Activated gamma-delta T cell (primary cell): ENCODE data around the gene SWT1.

Experiments used
- DNase-seq: peaks from one replicate; lab custom pipeline; 2025; lab: John Stamatoyannopoulos, UW
- total RNA-seq, 2 donors: gene quantifications; one replicate each; lab custom pipeline; 2026; lab: John Stamatoyannopoulos, UW

The SWT1 gene, protein sequence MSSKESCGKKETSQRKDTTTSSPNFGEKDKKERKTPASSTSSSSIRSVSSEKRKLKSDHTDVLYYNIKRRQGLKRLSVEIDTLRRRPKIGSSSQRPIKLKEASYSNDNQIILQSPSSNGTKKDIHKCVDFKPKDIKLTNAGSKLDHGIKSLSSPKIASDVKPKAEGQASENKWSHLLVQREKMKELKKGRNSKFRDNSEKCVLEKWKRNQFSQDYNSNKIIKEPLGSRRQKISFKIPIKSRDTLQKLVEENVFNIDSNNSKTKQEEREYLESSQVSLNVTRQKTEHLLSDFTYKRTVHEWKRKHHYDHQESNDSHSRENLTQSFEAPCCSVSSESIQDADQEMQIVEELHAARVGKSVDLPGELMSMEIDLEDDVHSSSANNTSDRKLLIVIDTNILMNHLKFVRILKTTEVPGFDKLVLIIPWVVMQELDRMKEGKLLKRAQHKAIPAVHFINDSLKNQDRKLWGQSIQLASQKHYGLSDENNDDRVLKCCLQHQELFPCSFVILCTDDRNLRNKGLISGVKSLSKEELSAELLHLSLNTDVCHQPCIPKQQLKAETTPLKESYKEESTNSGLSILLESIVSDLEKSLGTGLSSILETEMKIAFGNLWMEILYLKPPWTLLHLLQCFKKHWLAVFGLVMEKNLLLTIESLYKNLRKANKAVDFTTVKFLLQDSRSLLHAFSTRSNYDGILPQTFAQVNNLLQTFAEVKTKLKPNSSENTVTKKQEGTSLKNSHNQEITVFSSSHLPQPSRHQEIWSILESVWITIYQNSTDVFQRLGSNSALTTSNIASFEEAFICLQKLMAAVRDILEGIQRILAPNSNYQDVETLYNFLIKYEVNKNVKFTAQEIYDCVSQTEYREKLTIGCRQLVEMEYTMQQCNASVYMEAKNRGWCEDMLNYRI
- total RNA-seq: 24.2 to 35.4 reads per million in 2 donors

DNA sequence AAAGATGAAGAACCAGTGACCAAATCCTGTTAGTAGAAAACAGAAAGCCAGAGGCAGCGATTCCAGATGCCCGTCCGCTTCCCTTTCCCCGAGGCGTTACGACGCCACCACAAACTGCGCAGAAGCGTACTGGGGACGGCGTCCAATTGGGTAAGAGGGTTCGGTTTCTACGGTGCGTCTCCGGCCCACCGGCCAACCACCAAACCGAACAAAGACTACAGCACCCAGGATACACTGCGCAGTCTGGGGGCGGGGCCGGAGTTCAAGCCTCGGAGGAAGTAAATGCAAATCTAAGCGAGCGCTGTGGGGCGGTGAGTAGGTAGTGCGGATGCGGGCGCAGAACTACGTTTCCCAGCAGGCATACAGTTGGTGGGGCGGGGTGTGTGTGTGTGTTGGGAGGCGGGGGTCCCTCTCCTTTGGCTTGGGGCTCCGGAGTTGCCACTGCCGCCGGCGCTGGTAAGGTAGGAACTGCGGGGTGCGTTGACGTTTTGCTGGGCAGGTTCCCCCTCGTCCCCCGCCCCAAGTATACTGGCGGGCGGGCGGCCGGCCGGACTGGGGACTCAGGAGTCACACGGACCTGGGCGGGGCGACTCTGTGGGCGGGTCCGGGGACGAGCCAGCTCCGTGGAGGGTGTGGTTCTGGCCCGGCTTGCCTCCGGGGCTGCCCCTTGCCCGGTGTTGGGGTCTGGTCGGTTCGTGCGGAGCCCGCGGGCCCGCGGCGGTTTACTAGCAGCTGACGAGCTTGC is at the start of gene SWT1, which contains the start of gene TRMT1L:
SWT1 (plus strand) TSS at position 314 of the 745 bp plus-strand sequence. CDS start 3,675 bp downstream, outside the sequence.
TRMT1L (minus strand) TSS at position 100 of the 745 bp plus-strand sequence. CDS start 241 bp downstream, outside the sequence.
- peak; percentile 86 for DNase-seq

DNA sequence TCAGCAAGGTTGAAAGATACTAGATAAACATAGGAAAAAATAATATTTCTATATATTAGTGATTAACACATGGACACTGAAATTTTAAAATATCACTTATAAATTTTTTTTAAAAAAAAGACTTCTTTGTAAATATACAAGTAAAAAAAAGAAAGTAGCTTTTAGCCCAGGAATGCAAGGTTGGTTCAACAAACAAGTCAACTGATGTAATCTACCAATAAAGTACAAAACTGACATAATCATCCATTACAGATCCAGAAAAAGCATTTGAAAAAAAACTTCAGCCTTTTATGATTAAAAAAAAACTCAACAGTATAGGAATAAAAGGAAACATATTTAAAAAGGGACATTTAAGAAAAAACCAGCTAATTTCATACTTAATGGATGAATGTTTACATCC is 48.6 kb upstream of the SWT1 start:
- DNase-seq: no peak

DNA sequence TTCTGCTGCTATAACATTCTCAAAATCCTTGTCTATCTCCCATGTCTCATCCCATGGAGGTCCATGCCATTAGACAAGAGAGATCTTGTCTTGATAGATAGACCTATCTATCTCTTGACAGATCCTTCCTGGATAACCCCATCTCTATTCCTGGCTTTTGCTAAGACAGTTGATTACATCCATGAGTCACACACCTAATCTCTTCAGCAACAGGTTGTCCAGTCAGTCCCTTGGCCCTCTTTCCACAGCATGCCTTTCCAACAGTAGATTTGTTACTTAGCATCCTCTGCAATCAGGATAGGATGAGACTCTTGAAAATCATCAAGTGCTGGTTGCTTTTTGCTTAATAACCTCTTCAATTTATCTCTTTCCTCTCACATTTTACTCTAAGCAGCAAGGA is 46.8 kb upstream of the SWT1 start:
- DNase-seq: no peak

DNA sequence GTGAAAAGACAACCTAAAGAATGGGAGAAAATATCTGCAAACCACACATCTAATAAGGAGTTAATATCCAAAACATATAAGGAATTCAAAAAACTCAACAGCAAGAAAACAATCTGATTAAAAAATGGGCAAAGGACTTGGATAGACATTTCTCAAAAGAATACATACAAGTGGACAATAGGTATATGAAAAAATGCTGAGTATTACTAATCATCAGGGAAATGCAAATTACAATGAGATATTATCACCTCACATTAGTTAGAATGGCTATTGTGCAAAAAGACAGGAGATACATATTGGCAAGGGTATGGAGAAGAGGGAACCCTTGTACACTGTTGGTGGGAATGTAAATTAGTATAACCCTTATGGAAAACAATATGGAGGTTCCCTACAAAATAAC is 45.1 kb upstream of the SWT1 start:
- no peak for DNase-seq

DNA sequence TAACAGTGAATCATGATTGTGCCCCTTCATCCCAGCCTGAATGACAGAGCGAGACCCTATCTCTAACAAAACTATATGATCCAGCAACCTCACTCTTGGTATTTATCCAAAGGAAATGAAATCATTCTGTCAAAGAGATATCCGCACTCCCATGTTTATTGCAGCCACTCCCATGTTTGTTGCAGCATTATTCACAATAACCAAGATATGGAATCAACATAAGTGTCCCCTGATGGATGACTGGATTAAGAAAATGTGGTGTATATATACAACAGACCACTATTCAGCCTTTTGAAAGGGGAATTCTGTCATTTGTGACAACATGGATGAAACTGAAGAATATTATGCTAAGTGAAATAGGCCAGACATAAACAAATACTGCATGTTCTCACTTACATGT is 44.6 kb upstream of the SWT1 start:
- no peak for DNase-seq

DNA sequence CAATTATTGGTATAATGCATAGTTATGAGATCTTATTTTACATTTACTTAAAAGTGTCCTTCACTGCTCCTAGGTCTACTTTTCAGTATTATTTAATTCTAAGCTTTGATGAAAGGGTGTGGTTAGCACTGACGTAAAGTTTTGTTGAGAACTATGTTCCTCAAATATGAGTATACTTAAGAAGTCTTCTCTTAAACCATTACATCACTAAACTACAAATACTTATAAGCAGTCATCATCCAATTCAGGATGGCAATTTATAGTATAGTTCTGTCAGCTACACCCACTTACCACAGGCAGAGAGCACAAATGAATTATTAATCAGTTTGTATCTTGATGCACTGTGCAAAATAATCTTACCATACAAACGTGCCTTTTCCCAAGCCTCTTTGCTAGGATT is 27.3 kb upstream of the SWT1 start:
- DNase-seq: no peak

DNA sequence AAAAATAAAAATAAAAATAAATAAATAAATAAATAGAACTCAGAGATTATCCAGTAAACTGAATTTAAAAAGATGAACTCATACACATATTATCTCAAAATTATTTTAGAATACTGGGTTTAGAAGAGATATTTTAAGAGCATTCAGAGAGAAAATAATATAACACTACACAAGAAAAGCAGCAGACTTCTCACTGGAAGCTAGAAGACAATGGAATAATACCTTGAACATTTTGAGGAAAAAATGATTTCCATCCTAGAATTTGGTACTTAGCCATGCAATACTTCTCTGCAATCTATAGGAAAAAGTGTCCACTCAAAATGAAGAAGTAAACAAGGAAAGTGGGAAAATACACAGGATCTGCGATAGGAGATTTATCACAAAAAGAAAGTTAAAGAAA is 24.4 kb upstream of the SWT1 start:
- no peak for DNase-seq

DNA sequence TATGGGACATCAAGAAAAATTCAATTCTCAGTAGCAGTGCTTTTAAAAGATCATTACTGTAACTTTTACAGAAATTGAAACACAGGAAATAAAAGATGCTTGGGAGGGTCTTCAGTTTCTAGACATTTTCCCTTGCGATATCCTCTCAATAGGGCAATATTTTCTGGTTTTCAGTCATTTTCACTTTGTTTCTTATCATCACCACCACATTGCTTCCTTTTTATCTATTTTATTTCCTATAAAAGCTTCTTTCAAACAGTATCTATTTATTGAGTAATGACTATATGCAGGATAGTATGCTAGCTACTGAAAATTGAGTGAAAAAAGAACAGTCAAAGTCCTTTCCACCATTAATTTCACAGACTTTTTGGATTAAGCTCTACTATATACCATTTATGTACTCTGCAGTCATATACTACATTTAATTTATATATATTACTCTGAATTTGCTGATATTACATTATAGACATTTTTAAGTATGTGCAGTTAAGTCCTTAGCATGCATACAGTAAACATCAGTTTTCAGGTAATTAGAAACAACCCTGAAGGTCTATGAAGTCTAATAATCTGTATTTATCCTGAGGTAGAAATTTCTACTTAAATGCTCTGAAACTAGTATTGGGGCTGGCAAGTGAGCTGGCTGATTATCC is 18.9 kb upstream of the SWT1 start:
- DNase-seq: no peak

DNA sequence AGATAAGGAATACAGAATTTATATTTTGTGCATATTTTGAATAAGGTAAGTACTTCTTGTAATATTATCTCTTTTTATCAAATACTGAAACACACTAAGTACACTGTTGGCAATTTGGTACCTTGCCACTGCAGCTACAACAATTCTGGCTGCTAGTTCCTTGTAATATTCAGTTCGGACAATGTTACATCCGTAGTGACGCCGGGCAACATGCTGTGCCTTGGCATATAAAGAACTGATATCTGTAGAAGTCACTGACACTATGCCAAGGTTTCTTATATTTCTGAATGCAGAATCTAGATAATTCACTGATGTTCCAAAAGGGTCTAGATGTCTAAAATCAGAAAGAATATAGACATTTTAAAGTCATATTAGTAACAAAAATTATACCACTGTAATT is 17.7 kb upstream of the SWT1 start:
- DNase-seq: no peak

DNA sequence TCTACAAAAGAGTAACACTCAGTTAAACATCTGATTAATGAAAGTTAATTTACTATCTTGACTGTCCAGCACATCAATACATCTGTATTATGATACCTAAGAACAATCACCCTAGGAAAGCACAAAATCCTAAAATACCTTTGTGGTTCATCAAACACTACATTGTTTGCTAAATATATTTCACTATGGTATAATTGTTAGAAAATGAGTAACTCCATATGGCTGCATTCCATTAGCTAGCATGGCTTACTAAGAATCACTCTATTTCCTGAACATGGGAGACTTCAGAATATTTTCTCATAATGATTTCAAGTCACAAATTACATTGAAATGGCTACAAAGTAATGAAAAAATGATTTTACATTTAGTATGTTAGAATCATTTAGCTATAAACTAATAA is 12.7 kb upstream of the SWT1 start:
- no peak for DNase-seq

DNA sequence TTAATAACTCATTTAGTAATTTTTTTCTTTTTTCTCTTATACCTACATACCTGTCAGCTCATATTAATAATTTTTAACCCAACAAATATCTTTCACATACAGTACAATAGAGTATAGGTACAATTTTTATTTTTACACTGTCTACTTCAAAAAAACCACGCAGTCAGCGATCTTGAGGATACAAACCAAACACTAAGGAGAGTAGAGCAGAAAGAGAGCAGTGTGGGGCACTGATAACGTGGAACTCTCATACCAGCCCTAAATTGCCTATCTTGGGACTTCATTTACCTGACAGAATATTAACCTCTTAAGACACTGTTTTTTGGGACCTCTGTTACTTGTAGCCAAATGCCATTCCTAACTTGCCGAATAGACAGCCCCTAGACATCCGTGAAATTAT is 5.8 kb upstream of the SWT1 start:
- DNase-seq: no peak

DNA sequence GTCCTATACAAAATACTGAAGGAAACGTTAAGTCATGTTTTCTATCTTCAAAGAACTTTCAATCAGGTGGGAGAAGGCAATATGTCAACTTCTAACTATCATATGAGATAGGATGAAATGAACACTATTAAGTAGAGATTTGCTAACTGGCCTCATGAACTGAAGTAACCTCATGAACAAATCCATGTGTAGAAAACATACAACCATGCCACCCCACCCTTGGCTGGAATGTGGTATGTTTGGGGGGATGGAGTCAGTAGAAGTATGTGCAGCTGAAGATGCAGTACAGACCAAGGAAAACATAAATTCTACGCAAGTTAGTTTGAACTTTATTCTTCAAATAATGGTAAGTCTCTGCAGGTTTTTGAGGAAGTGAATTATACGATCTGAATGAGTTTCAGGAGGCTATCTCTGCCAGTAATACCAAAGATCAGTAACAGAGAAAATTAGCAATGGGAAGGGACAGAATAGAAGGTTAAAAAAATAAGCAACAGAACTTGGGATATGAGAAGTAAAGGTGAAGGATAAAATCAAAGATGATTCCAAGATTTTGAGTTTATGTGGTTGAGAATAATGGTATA is 4.7 kb upstream of the SWT1 start:
- no peak for DNase-seq

DNA sequence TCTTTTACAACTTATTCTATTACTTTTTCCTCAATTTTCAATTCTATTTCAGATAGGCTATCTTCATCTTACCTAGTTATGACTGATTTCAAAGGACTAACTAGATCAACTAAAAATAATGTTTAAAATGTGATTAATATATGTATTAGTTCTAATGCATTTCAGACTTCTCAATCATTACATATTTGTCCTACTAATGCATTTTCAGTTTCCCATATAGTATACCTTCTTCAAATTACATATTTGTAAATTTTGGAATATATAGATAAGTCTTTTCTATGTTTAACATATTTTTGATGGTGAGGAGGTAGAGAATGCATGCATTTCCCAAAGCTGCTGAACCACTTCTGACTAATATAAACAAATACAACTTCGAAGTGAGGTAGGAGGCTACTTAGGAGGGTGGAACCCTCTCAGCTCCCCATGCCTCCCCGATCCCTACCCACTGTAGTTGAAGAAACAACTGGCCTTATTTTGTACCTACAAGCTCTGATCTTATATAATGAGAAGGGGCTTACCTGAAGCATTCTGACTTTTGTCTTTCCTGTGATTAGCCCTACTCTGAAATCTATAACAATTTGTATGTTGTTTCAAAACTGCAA is 2.0 kb upstream of the SWT1 start:
- DNase-seq: no peak

DNA sequence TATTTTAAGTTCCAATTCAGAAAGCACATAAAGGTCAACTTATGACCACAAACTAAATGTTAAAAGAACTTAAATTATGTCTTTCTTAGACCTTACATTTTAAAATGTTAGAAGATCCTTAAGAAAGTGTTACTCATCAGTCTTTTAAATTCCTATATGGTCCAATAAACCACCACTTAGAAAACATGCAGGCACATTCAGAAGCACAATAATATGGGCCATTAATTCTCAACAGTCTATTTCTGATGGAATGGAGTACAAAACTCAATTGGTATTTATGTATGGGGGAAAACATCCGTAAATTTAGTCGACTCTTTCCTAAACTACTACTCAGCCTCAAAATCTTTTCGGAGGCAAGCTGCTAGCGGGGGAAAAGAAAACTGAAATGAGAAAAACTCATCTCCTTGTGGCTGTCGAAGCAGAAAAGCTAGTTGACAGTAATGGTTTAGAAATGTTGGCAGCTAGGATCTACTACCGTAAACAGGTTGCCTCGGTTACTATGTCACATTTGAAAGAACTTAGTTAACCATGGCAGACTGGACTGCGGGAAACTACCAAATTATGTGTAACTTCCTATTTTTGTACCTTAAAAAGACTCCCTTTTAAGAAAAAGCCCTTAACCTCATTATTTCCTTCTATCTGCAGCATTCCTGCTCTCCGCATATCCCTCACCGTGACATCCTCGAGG is 1.2 kb upstream of the SWT1 start:
- DNase-seq: no peak

DNA sequence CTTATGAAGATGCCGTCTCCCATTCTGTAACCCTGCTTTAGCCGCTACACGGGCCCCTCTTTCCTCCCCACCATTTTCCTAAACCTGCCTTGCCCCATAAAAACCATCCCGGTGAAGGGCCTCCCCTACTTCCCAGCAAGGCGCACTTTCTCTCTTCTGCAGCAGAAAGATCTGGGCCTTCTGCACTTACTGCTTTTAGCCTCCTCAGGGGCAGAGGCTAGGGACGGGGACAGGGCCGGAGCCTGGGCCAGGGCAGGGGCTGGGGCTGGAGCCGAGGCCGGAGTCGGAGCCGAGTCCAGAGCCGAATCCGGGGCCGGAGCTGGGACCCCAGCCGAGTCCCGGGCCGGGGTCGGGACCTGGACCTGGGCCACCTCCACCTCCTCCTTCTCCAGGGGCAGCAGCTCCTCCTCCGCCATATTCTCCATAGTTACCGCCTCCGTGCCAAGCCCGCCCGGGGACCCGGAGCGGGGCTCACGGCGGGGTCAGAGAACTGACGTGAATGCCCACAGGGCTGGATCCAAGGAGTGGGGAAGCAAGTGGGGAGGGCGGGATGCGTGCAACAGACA is 596 bp upstream of the SWT1 start:
- peak; percentile 30 for DNase-seq

DNA sequence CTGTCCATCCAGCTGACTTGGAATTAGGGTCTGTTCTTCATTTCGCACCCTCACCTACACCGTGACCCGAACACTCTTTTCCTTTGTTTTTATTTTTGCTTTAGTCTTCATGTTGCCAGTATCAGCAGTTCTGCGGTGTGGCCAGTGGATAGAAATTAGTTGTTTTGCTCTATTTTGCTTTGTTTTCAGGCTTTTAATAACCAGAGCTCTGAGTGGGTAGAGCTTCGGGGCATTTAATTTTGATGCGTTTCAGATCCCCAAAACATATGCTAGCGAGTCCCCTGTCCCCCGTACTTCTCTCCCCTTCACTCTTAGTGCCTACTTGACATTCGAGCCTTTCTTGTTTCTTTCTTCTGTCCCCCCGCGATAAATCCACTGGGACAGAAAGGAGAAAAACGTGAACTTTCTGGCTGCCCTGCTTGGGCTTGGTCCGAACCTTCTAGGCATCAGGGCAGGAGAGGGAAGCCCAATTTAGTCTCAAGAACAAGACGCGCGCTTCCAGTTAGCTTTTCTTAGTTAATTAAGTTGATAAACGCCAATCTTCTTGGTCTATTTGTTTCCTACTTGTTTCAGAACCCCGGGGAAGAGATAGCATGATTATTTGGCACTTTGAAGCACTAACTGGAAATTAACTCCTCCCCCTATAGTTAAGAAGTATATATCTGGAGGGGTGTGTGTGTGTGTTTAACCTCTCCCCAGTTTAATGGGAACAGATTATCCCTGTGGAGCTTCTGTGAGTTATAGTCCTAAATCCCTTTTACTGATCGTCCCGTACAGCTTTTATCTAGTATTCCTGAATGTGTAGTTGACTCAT is 839 bp downstream of the SWT1 start:
- no peak for DNase-seq

DNA sequence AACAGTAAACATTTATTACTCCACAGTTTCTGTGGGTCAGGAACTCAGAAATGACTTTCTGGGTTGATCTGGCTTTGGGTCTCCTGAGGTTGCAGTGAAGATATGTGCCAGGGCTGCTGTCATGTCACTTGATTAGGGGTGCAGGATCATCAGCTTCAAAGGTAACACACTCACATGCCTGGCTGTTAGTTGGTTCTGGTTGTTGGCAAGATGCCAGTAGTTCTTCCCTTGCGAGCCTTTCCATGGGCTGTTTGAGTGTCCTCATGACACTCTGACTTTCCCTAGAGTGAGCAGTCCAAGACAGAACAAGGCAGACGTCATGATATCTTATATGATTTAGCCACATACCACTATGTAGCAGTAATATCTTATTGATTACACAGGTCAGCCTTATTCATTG is 1.8 kb downstream of the SWT1 start:
- no peak for DNase-seq

DNA sequence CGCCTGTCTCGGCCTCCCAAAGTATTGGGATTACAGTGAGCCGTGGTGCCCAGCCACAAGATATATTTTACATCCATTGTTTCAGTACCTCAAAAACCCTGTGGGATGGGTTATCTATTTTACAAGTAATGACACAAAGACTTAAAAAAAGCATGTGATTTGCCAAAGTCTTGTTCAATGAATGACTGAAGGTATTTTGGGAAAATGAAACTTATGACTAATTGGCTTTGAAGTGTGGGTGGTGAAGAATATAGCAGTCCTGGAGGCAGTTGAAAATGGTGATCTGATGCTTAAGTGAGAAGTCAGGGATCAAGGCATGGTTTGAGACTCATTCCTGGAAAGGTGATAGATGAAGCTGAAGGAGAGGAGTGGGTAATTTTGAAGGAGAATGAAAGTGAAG is 3.0 kb downstream of the SWT1 start:
- DNase-seq: no peak

DNA sequence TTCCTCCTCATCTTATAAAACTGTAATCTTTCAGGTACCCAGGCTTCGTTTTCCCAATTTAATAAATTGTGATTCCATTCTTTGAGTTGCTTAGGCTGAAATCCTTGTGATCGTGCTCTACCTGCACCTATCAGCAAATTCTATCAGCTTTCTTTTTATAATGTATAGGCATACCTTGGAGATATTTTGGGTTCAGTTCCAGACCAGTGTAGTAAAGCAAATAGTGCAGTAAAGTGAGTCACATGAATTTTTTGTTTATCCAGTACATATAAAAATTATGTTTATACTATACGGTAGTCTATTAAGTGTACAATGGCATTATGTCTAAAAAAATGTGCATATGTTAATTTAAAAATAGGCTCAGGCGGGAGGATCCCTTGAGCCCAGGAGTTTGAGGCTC is 5.5 kb downstream of the SWT1 start:
- no peak for DNase-seq
